Mesenteric fat pad (tissue), 1 donor: ENCODE data around the gene GOLGA6A. TPM values are rescaled to one million over a fixed set of nuclear protein-coding genes. Genes with fewer than 3 reads are reported as not detected.
A peak's percentile ranks its signal among the peaks of the same experiment; 100 is the strongest.
"Not testable (repeated sequence)": the region's sequence is repeated elsewhere in the genome, so short reads cannot be mapped to it uniquely, and the experiment has no call there.

Experiments
- DNase-seq: peaks from one replicate; pipeline ENCODE4 v3.0.0-alpha.2; 2020; ENCODE audit warnings: low spot score
- long read RNA-seq: library from polyadenylated mRNA; unstranded; transcript quantifications from one replicate; pipeline ENCODE4 v2.0.0, GENCODE V29; 2020
- total RNA-seq: library from RNA; stranded (reverse); fragmentation: NEBNext Ultra II Directional; extraction: Animal tissue kit (Norgen Biotek cat#: 25700); gene quantifications from one replicate; pipeline ENCODE4 v1.2.1, GENCODE V29; 2021
- donor health status: DM: yes; HTN: yes; CAD: no.

The GOLGA6A gene
- total RNA-seq: not detected
- long read RNA-seq: 0 reads

DNA sequence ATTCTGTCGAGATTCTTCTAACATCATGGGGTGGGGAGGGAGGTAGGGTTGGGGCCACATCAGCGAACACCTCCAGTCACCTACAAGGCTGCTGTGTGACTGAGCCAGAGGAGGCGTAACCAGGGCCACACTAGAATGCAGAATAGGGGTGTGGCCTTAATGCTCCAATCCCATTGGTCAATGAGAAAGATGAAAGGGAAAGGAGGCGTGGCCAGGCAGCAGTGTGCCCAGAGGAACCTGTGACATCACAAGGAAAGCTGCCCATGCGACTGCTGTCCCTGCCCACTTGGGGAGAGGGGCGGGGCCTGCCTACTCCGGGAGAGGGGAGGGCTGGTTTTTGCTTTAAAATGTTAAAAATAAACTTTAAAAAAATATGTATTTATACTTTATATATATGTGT lies at the start of gene GOLGA6A:
Gene GOLGA6A, minus strand, starts transcription at position 101 of the 400 bp plus-strand sequence. Its CDS starts 41 bp downstream, at position 60.
- not testable (repeated sequence) for DNase-seq

DNA sequence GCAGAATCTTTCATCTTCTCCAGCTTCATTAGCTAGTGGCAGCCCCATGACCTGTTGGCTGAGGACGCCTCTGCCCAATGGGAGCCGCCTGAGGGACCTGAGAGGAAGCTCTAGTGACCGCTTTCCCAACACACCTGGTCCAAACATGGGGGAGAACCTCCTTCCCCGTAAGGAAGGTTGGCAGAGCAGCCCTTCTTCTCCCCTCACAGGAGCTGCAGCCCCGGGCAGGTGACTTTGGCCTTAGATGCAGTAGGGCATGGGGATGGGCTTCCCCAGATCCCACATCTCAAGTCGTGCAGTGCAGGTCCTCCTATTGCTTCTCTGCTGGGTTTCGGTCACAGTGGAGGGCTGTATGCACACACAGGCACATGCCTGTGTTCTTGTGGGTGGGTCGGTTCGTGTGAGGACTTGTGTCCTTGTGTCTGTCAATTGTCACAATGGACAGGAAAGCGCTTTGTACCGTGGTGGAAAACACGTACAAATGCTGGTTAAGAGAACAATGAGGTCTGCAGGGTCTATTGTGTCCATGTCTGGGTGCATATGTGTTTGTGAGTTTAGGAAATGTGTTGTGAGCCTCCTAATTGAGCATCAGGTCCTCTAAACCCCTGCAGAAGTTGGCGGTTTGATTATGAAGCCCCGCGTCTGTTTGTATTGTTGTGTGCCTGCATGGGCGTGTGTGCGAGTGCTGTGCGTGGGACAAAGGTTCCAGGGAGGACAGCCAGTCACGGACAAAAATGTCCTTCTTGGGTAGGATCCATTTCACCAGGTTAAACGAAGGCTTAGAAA lies 49.5 kb upstream of the GOLGA6A start:
- DNase-seq: no peak

DNA sequence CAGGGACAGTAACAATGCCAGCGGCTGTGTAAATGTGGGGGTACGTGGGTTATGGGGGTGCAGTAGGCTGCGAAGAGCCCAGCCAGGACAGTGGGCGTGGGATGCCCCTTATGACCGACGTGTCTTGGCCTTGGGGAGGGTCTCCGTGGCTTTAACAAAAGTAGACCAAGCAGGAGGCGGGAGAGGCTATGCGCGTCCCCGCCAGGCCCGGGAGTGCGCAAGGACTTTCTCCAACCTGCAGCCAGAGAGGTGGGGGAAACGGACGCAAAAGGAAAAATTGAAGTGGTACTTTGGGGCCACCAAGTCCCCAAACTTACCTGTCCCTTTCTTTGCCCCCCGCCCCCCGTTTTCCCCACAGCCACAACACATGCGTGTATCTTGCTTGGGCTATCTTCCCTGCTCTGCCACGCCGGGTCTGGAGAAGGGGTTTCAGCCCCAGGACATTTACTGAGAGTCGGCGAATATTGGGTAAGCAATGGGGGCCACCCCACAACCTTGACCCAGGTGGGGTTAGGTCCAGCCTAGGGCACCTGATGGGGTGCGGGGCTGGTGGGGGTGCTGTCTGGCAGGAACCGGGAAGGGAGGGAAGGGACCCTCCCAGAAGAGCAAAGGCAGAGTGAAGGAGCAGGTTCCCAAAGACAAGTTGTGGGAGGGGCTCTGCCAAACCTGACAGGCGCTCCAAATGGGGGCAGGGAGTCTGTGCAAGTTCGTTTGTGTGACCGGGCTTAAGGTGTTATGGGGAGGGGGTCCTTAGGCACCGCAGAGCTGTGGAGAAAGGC lies 48.7 kb upstream of the GOLGA6A start:
- no peak for DNase-seq

DNA sequence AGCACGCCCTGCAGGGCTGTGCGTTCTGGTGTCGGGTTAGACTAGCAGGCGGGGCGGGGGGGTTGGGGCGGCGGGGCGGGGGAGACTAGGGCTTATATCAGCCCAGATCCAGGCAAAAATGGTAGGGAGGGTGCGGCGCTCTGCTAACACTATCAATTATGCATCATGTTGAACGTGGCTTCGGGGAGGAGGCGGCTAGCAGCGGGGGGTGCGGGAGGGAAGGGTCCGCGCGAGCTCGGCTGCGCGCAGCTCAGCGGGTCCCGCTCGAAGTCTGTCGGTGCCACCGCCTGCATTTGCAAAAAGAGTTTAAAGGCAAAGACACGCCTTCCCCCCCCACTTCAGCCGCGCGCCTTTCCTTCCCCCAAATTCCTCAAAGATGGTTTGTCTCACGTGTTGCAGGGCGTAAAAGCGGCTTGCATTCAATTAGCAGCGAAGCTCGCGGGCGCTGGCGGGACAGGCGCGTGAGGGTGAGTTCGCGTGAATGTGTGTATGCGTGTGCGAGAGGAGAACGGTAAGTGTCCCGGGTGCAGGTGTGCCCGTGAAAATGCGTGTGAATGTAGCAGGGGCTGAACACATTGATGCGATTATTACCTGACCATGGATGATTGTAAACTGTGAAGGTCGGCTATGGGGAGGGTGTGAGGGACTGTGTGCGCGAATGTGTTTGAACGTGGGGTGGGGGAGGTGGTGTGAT lies 48.0 kb upstream of the GOLGA6A start, which contains the start of gene ISLR2:
Gene ISLR2, plus strand, starts transcription at position 432 of the 694 bp plus-strand sequence. CDS start 2,169 bp downstream, outside the sequence.
- DNase-seq: no peak

DNA sequence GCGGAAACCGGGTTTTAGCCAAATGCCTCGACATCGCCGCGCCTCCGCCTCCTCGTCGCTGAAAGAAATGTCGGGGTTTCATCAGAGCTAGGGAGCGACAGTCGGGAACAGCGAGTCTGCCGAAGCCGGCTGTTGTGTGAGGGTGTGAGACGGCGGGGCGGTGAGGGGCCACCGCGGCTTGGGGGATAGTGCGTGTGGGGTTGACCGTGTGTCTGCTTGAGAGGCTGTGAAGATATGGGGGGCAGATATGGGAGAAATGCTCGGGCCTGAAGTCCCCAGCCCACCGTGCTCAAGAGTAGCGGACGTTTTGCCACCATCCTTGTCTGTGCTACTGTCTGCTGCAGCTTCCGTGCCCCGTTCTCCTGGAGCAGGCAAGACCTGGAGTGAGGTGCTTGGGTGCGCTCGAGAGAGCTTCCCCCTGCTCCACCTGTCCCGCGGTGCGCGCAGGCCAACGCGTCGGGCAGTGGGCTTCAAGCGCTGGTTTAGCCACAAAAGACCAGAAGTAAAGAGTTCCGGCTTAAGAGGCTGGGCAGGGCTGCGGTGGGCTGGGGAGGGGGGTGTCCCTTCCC lies 47.3 kb upstream of the GOLGA6A start:
- no peak for DNase-seq

GRCh38 chr15:74128785-74129585 lies 46.6 kb upstream of the GOLGA6A start:
- DNase-seq: no peak

- DNase-seq: no peak
Observed at GRCh38 chr15:74127954-74128784, 45.8 kb upstream of the GOLGA6A start.

- DNase-seq: peak; percentile 95
Observed at GRCh38 chr15:74127255-74127953, 45.1 kb upstream of the GOLGA6A start.

DNA sequence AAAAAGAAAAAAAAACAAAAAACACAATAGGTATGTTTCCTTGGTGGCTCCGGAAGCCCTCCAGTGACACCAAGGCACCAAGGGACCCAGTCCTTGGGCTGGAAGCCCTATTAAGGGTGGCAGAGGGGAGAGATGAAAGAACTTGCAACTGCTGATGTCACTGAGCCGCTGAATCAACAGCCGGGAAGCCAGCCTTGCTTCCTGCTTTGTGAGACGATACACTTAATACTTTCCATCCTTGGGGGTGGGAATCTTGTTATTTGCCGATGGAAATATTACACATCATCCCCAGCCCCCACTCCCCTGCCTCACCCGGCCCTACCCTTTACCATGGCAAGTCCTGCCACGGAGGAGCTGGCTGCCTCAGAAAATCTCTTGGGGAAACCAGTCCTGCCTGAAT lies 42.4 kb upstream of the GOLGA6A start:
- DNase-seq: no peak

DNA sequence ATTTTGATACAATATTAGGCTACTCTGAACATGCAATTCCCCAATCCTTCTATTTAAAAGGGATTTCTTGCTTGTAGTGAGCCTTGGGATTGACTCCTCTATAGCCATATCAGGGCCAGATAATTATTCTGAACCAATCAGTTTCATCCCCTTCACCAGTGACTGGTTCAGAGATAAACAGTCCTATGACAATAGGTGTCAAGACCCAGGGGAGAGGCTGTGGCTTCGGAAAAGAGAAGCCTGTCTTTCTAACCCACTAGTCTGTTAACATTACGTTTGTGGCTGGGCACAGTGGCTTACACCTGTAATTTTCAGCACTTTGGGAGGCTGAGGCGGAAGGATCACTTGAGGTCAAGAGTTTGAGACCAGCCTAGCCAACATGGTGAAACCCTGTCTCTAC lies 41.8 kb upstream of the GOLGA6A start:
- no peak for DNase-seq

DNA sequence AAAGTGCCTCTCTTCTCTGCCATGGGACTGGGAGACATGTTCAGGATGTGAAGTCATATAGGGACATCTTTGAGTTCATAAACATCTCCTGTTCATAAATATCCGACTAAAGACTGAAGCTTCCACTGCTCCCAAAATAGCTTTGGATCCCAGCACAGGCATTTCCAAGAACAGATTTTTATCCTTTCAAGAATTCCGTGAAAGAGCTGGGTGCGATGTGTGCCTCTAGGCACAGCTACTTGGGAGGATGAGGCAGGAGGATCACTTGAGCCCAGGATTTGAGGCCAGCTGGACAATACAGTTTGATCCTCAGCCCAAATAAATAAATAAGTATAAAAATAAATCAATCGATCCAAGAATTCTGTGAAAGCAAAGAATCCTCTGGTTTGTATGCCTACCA lies 41.3 kb upstream of the GOLGA6A start:
- DNase-seq: no peak

DNA sequence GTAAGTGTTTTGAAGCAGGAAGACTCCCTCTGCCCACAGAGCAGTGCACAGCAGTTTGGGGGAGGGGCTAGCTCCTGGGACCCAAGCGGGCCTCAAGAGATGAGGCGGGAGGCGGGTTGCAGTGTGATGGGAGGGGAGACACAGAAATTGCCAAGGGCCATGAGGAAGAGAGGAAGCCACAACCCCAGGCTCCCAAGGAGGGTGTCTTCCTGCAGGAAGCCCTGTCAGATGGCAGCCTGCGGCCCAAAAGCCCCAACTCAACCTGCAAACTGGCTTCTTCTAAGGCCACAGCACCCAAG lies 40.7 kb upstream of the GOLGA6A start:
- DNase-seq: no peak

GRCh38 chr15:74122403-74123130 lies 40.2 kb upstream of the GOLGA6A start:
- DNase-seq: no peak

GRCh38 chr15:74121858-74122257 lies 39.5 kb upstream of the GOLGA6A start:
- DNase-seq: no peak

GRCh38 chr15:74121039-74121438 lies 38.7 kb upstream of the GOLGA6A start:
- no peak for DNase-seq

- no peak for DNase-seq
Observed at GRCh38 chr15:74120426-74120825, 38.1 kb upstream of the GOLGA6A start.

DNA sequence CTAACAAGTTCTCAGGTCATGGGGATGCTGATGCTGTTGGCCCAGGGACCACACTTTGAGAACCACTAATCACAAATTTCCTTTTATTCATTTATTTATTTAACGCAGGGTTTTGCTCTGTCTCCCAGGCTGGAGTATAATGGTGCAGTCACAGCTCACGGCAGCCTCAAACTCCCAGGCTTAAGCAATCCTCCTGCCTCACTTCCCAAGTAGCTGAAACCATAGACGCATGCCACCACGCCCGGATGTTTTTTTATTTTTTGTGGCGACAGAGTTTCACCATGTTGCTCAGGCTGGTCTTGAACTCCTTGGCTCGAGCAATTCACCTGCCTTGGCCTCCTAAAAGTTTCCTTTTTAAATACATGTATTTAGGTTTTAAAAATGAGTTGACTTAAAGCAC lies 27.4 kb upstream of the GOLGA6A start:
- no peak for DNase-seq

DNA sequence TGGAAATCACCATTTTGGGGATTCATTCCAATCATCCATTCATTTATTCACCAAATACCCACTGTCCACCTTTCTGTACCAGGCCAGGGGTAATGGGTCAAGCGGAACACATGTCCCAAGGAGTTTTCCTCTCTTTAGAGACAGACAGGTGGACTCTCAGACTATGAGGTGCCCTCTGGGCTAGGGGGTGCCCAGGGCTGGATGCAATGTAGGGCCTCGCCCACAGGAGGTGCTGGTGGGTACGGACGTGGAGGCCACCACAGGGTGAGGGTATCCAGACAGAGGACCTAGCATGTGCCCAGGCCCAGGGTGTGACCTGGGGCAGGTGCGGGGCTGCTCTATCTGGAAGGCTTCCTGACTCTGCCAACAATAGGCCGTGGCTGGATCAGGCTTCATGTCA lies 26.3 kb upstream of the GOLGA6A start:
- DNase-seq: not testable (repeated sequence)

GRCh38 chr15:74108111-74108510 lies 25.8 kb upstream of the GOLGA6A start:
- DNase-seq: no peak
